ENCODE measurements around the gene AMPD2.

GRCh38 chr1:109641861-109642260 is 22.2 kb downstream of the AMPD2 start:
- TF ChIP-seq CTCF (IDR thresholded peaks at IDR 0.05): no peak
- TF ChIP-seq EZH2 (IDR thresholded peaks at IDR 0.05): no peak
- no peak for TF ChIP-seq EZH2phosphoT487 (IDR thresholded peaks at IDR 0.05)

All from neural progenitor cell (in vitro differentiated cells).